ENCODE measurements around the gene FGD6.
"Not testable (repeated sequence)": the region's sequence is repeated elsewhere in the genome, so short reads cannot be mapped to it uniquely, and the experiment has no call there.

The FGD6 gene

GRCh38 chr12:95096378-95096777, 120.9 kb downstream of the FGD6 start:
- Histone ChIP-seq H3K27ac (ENCODE audit: low read depth, low read length, poor library complexity, severe bottlenecking) (no peak overlapping the region), H3F3A (ENCODE audit: insufficient read depth, low read length) (no peaks in the 10 kb centered on the region), H3K4me3 (ENCODE audit: low read depth, low read length, poor library complexity, severe bottlenecking) (no peak overlapping the region), H3K4me2 (ENCODE audit: low read length) (no peak overlapping the region), H3K36me3 (ENCODE audit: insufficient read depth, low read length) (no peaks in the 10 kb centered on the region), H4K20me1 (ENCODE audit: insufficient read depth, low read length) (no peaks in the 10 kb centered on the region), H3K9me3 (ENCODE audit: low read length) (no peaks in the 10 kb centered on the region), H3K79me2 (ENCODE audit: insufficient read depth, low read length) (no peaks in the 10 kb centered on the region), H3K9me2 (ENCODE audit: low read depth, low read length) (no peaks in the 10 kb centered on the region), H3K9ac (ENCODE audit: low read length) (no peak overlapping the region), H2AFZ (ENCODE audit: low read length) (no peak overlapping the region), H3K27me3 (ENCODE audit: insufficient read depth, low read length) (no peaks in the 10 kb centered on the region), H3K4me1 (ENCODE audit: insufficient read depth, low read length, severe bottlenecking) (no peaks in the 10 kb centered on the region)
- TF ChIP-seq EZH2 (IDR thresholded peaks at IDR 0.05; ENCODE audit: borderline replicate concordance, low read length) (no peak), CTCF (IDR thresholded peaks at IDR 0.05; ENCODE audit: low read length) (no peak)

- not testable (repeated sequence) for H3K9me3 ChIP-seq (ENCODE audit: low read length); H3K4me3 ChIP-seq (ENCODE audit: low read depth, low read length, poor library complexity, severe bottlenecking); H3K9me2 ChIP-seq (ENCODE audit: low read depth, low read length); H2AFZ ChIP-seq (ENCODE audit: low read length); H3F3A ChIP-seq (ENCODE audit: insufficient read depth, low read length); H3K4me1 ChIP-seq (ENCODE audit: insufficient read depth, low read length, severe bottlenecking); H3K27ac ChIP-seq (ENCODE audit: low read depth, low read length, poor library complexity, severe bottlenecking); H3K4me2 ChIP-seq (ENCODE audit: low read length); H4K20me1 ChIP-seq (ENCODE audit: insufficient read depth, low read length); H3K9ac ChIP-seq (ENCODE audit: low read length); H3K36me3 ChIP-seq (ENCODE audit: insufficient read depth, low read length); H3K27me3 ChIP-seq (ENCODE audit: insufficient read depth, low read length); H3K79me2 ChIP-seq (ENCODE audit: insufficient read depth, low read length)
These were observed 121.4 kb downstream of the FGD6 start for GRCh38 chr12:95095866-95096265.

GRCh38 chr12:95089462-95089861, 127.8 kb downstream of the FGD6 start:
- Histone ChIP-seq H3K9me3 (ENCODE audit: low read length) (no peaks in the 10 kb centered on the region), H3F3A (ENCODE audit: insufficient read depth, low read length) (no peaks in the 10 kb centered on the region), H3K9ac (ENCODE audit: low read length) (no peak overlapping the region), H3K4me3 (ENCODE audit: low read depth, low read length, poor library complexity, severe bottlenecking) (no peak overlapping the region), H4K20me1 (ENCODE audit: insufficient read depth, low read length) (no peaks in the 10 kb centered on the region), H2AFZ (ENCODE audit: low read length) (no peak overlapping the region), H3K27ac (ENCODE audit: low read depth, low read length, poor library complexity, severe bottlenecking) (no peak overlapping the region), H3K36me3 (ENCODE audit: insufficient read depth, low read length) (no peaks in the 10 kb centered on the region), H3K79me2 (ENCODE audit: insufficient read depth, low read length) (no peaks in the 10 kb centered on the region), H3K27me3 (ENCODE audit: insufficient read depth, low read length) (no peaks in the 10 kb centered on the region), H3K4me1 (ENCODE audit: insufficient read depth, low read length, severe bottlenecking) (no peaks in the 10 kb centered on the region), H3K4me2 (ENCODE audit: low read length) (no peak overlapping the region), H3K9me2 (ENCODE audit: low read depth, low read length) (no peaks in the 10 kb centered on the region)
- TF ChIP-seq EZH2 (IDR thresholded peaks at IDR 0.05; ENCODE audit: borderline replicate concordance, low read length) (no peak), CTCF (IDR thresholded peaks at IDR 0.05; ENCODE audit: low read length) (no peak)

- H4K20me1 ChIP-seq (ENCODE audit: insufficient read depth, low read length) = no peaks in the 10 kb centered on the region
- H3K4me3 ChIP-seq (ENCODE audit: low read depth, low read length, poor library complexity, severe bottlenecking) = no peak overlapping the region
- no peak for TF ChIP-seq CTCF (IDR thresholded peaks at IDR 0.05; ENCODE audit: low read length)
- no peak for TF ChIP-seq EZH2 (IDR thresholded peaks at IDR 0.05; ENCODE audit: borderline replicate concordance, low read length)
These were observed 128.9 kb downstream of the FGD6 start for GRCh38 chr12:95088379-95088778.

More at GRCh38 chr12:95088379-95088778, 128.9 kb downstream of the FGD6 start:
- no peaks in the 10 kb centered on the region for H3K4me1 ChIP-seq (ENCODE audit: insufficient read depth, low read length, severe bottlenecking)
- H3K9me2 ChIP-seq (ENCODE audit: low read depth, low read length) = no peaks in the 10 kb centered on the region
- no peaks in the 10 kb centered on the region for H3K36me3 ChIP-seq (ENCODE audit: insufficient read depth, low read length)
- H3K9me3 ChIP-seq (ENCODE audit: low read length) = no peaks in the 10 kb centered on the region
- H3K27me3 ChIP-seq (ENCODE audit: insufficient read depth, low read length) = no peaks in the 10 kb centered on the region
- H3K9ac ChIP-seq (ENCODE audit: low read length) = no peak overlapping the region
- H3K27ac ChIP-seq (ENCODE audit: low read depth, low read length, poor library complexity, severe bottlenecking) = no peak overlapping the region
- H3K4me2 ChIP-seq (ENCODE audit: low read length) = no peak overlapping the region
- no peaks in the 10 kb centered on the region for H3F3A ChIP-seq (ENCODE audit: insufficient read depth, low read length)
- no peaks in the 10 kb centered on the region for H3K79me2 ChIP-seq (ENCODE audit: insufficient read depth, low read length)
- H2AFZ ChIP-seq (ENCODE audit: low read length) = no peak overlapping the region
